ENCODE data around the gene TRAK2. TPM values are rescaled to one million over a fixed set of nuclear protein-coding genes. Genes with fewer than 3 reads are reported as not detected.

Gene TRAK2
- total and polyA plus RNA-seq, 2 donors (not counting 3 experiments of a cell fraction or from before 2014, with no cell fraction given), result 9.7 to 35.7 TPM

GRCh38 chr2:201362396-201362795, 88.9 kb downstream of the TRAK2 start:
- FAIRE-seq (no peak), DNase-seq (ENCODE audit: low read depth, low spot score) (no peak)
- no peaks in the 10 kb centered on the region for H3K4me1 ChIP-seq (ENCODE audit: control insufficient read depth, extremely low read depth, insufficient read depth, low read length)
- dilution Hi-C loops (cut with MboI; ENCODE audit: extremely low pct_ligation_motif_present, low sequenced_read_pairs) (no loop called here), intact Hi-C loops (cut with micrococcal nuclease) (loop anchor here (5.0 to 10.0 kb wide), 2 partner anchors 105 to 458 kb away; no protein-coding TSS in a partner anchor)
- H3K9me3 ChIP-seq (replicated peaks; ENCODE audit: control insufficient read depth, insufficient read depth, low read length), result no peaks in the 10 kb centered on the region
- CTCF ChIA-PET, result interaction anchor here (3.2 to 5.4 kb wide), 2 partner anchors 125 to 129 kb away, joined by 56 to 58 read pairs; no protein-coding TSS in a partner anchor
- no peak overlapping the region for H3K4me2 ChIP-seq (ENCODE audit: insufficient read depth, low read length)
- no peak overlapping the region for H3K4me3 ChIP-seq (replicated peaks in 1 of 3; ENCODE audit: insufficient read depth in 1 of 3, low read depth in 1 of 3, low read length in 3 of 3)
- H2AFZ ChIP-seq (ENCODE audit: low read depth, low read length), result no peak overlapping the region
- no peaks in the 10 kb centered on the region for H3K79me2 ChIP-seq (ENCODE audit: control insufficient read depth, insufficient read depth, low read length)
- H3K36me3 ChIP-seq (ENCODE audit: control insufficient read depth in 2 of 2, extremely low read depth in 1 of 2, insufficient read depth in 2 of 2, low read length in 2 of 2), result no peaks in the 10 kb centered on the region
- no peaks in the 10 kb centered on the region for H4K20me1 ChIP-seq (replicated peaks; ENCODE audit: control insufficient read depth, extremely low read depth, insufficient read depth, low read length)
- H3K27me3 ChIP-seq (ENCODE audit: control insufficient read depth in 2 of 2, insufficient read depth in 2 of 2, low read length in 2 of 2), result no peaks in the 10 kb centered on the region
- POLR2A ChIA-PET, result no interaction called here
- H3K27ac ChIP-seq (ENCODE audit: insufficient read depth, low read depth, low read length), result no peak overlapping the region
- no peak overlapping the region for H3K9ac ChIP-seq (replicated peaks; ENCODE audit: extremely low read depth, insufficient read depth, low read length)
- TF ChIP-seq JUN (IDR thresholded peaks at IDR 0.05; ENCODE audit: borderline replicate concordance, insufficient read depth, insufficient read length, low read depth) (no peak), EZH2 (IDR thresholded peaks at IDR 0.05; ENCODE audit: borderline replicate concordance, low read depth, low read length, severe bottlenecking) (no peak), POLR2A (IDR thresholded peaks at IDR 0.05; ENCODE audit: low read depth, low read length) (no peak), POLR2AphosphoS5 (IDR thresholded peaks at IDR 0.05; ENCODE audit: insufficient read depth, low read depth, low read length) (no peak), MAX (IDR thresholded peaks at IDR 0.05; ENCODE audit: insufficient read depth, insufficient read length) (no peak), GATA2 (IDR thresholded peaks at IDR 0.05; ENCODE audit: insufficient read depth, insufficient read length, low read depth, low read length) (no peak), FOS (IDR thresholded peaks at IDR 0.05; ENCODE audit: borderline replicate concordance, insufficient read depth, low read length) (no peak), MYC (IDR thresholded peaks at IDR 0.05; ENCODE audit: low read depth, low read length) (no peak)
- TF ChIP-seq, protein P1, sequence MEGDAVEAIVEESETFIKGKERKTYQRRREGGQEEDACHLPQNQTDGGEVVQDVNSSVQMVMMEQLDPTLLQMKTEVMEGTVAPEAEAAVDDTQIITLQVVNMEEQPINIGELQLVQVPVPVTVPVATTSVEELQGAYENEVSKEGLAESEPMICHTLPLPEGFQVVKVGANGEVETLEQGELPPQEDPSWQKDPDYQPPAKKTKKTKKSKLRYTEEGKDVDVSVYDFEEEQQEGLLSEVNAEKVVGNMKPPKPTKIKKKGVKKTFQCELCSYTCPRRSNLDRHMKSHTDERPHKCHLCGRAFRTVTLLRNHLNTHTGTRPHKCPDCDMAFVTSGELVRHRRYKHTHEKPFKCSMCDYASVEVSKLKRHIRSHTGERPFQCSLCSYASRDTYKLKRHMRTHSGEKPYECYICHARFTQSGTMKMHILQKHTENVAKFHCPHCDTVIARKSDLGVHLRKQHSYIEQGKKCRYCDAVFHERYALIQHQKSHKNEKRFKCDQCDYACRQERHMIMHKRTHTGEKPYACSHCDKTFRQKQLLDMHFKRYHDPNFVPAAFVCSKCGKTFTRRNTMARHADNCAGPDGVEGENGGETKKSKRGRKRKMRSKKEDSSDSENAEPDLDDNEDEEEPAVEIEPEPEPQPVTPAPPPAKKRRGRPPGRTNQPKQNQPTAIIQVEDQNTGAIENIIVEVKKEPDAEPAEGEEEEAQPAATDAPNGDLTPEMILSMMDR (IDR thresholded peaks at IDR 0.05; ENCODE audit: extremely low read depth in 1 of 2, insufficient read depth in 1 of 2, low read depth in 1 of 2, low read length in 2 of 2), result no peak
- no TSS peak for BruUV-seq (replicated peaks)
- no peaks in the 10 kb centered on the region for H3K9me1 ChIP-seq (replicated peaks; ENCODE audit: control insufficient read depth, extremely low read depth, insufficient read depth, low read length)

Data from endothelial cell of umbilical vein (primary cell).